Measurements from ENCODE around the gene RPL37A. TPM values are rescaled to one million over a fixed set of nuclear protein-coding genes. Genes with fewer than 3 reads are reported as not detected.

Gene RPL37A
- total RNA-seq, 1 experiment from 2014 or later = 2,133 TPM

DNA sequence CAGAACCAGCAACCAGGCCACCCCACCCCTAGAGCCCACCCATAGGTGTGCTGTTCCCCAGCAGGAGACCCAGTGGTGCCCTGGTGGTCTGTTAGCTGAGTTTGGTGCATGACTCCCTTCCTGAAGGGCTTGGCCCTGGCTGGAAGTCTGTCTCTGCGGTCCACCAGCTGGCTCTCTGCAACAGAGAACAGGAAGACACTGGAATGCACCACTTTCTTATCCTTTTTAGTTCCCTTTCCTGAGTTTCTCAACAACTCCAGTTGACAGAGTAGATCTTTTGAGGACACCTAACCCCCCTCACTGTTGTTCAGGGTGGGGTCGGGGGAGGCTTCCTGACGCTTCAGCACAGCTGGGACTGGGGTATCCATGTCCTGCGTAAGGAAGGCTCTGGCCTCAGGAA is 11.9 kb upstream of the RPL37A start:
- no peak for DNase-seq (ENCODE audit: low spot score)

DNA sequence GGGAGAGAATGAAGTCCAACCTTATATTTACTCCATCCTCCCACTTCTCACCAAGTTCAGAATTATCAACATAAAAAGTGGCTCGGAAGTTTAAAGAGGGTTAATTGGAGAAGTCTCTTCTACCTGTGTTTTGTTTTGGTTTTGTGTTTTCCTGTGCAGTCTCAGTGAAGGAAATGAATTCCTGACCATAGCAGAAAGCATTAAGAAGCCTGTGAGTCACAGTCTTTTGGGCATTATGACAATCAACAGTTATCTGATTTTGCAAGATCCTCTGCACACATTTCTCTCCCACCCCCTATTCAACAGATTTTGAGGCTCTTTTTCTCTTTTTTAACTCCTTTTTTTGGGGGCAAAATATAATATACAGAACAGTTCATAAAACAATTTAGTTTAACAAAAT is 8.6 kb upstream of the RPL37A start:
- DNase-seq (ENCODE audit: low spot score) = no peak

DNA sequence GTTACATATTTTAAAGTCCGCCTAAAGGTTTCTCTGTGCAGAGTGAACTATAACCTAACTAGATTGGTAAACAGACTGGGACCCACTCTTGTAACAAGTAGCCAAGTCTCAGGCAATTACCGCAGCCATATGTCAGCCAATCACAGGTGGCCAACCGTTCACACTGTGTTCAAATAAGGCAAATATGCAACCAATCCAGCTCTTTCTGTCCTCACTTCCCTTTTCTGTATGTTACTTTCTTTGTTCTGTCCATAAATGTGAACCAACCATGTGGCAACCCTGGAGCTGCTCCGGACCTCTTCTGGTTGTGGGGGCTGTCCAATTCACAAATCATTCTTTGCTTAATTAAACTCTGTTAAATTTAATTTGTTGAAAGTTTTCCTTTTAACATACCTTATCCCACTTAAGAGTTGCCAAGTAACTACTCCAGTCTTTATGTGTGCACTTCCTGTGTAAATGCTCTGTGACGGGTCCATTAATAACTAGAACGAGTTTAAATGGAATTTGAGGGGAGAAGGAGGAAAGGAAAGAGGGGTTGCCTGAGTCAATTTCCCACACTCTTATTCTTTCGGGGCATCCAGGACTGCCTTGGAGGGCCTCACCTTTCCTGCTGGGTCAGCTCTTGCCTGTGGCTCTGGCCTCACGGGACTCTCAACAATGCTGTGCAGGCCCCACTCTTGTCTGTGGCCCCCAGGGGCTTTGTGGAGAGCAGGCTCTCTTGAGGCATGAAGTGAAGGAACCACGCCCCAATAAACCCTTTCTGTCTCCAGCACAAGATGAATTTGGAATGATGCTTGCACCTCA is 6.6 kb upstream of the RPL37A start:
- DNase-seq (ENCODE audit: low spot score) = no peak

- no peak for DNase-seq (ENCODE audit: low spot score)
Measured at GRCh38 chr2:216492597-216493333, 5.9 kb upstream of the RPL37A start.

GRCh38 chr2:216493334-216493685 is 5.3 kb upstream of the RPL37A start:
- no peak for DNase-seq (ENCODE audit: low spot score)

DNA sequence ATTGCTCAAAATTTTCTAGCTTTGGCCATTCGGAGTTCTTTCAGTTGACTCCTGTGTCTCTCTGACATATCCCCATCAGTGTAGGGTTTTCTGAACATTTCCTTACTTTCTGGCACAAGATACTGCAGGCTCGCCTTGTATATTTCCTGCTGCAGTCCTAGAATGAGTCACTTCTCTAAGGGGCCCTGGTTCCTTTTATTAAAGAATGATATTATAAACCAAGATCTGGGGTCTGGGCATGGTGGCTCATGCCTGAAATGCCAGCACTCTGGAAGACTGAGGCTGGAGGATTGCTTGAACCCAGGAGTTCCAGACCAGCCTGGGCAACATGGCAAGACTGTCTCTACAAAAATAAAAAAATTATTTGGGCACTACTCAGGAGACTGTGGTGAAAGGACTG is 3.0 kb upstream of the RPL37A start:
- DNase-seq (ENCODE audit: low spot score) = no peak

GRCh38 chr2:216497382-216498069 is 1.1 kb upstream of the RPL37A start:
- DNase-seq (ENCODE audit: low spot score) = no peak

GRCh38 chr2:216498070-216498378 is 620 bp upstream of the RPL37A start:
- no peak for DNase-seq (ENCODE audit: low spot score)

DNA sequence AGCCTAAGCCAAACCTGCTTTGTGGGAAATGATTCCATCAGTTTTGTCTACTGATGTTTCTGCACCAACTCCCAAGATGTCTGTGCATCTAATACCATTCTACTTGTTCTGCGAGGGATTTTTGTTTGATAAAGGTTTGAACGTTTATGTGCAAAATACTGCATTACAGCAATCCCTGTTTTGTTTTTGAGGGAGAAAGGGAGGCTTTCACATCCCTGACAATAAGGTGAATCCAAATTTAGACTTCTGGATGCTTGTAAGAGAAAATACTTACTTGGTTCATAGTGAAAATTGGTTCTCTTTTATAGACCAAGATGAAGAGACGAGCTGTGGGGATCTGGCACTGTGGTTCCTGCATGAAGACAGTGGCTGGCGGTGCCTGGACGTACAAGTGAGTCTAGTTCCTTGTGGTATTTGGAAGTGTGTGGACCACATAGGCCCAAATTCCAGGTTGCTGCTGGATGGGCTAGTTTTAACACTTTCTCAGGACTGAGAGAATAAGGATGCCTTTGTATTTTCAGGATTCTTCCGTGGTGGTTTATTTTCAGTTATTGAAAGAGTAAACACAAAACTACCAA is 1.1 kb downstream of the RPL37A start:
- DNase-seq (ENCODE audit: low spot score) = no peak

DNA sequence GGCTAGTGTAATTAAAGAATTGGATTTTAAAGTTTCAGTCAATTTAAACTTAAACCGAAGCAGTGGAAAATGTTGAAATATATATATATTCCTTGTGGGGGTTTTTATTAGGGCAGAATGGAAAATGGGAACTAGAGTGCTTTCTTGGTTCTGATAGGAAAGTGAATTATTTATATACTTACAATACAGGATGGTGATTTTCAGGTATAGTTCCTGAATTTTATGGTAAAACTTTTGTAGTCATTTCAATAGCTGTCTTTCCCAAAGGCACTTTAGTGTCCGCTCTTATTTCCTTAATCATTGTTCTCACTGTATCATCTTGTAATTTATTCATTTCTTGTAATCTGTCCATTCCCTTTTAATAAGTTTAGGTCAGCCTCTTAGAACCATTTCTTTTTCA is 1.9 kb downstream of the RPL37A start:
- DNase-seq (ENCODE audit: low spot score) = no peak

- no peak for DNase-seq (ENCODE audit: low spot score)
Measured at GRCh38 chr2:216501854-216502253, 3.2 kb downstream of the RPL37A start.

DNA sequence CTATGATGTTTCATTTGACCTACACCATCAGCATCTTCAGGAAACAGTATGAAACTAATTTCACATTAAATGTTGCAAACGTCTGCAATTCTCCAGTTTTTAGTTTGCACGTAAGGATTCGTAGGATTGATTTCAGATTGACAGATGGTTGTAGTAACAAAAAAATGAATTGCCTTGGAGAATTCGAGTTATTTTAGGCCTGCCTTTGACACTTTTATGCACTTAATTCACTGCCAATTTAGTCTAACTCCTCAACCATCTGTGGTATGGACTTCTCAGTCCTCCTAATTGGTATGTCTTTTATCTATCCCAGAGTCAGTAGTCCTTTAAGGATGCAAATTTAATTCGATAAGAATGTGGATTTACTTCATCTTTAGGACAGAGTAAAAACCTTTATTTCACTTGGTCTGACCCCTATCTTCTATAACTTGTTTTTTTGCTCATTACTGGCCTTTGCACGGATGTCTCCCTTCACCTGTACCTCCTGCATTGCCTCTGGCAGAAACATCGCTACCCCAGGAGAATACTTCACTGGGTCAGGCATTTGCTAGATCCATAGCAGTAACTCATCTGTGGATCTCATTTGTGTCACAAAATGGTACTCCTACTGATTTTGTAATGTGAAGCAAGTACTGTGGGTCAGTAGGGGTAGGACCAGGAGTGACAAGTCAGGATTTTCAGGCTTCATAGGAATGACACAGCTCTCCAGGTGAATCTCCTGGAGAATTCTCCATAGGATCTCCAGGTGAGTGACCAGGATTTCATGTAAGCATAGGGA is 3.9 kb downstream of the RPL37A start:
- DNase-seq (ENCODE audit: low spot score) = no peak

DNA sequence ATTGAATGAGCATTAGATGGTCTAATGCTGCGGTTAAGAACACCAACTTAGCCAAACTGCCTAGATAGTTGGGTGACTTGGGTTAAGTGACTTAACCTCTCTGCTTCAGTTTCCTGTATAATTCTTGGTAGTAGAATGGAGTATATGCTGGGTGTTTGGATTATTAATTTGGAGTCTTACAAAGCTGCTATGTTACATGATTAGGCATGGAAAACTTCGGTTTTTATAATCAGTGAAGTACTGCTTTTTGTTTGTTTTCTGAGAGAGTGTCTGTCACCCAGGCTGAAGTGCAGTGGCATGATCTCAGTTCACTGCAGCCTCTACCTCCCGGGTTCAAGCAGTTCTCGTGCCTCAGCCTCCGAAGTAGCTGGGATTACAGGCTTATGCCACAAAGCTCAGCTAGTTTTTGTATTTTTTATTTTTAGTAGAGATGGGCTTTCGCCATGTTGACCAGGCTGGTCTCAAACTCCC is 4.5 kb downstream of the RPL37A start:
- no peak for DNase-seq (ENCODE audit: low spot score)

GRCh38 chr2:216503697-216504375 is 5.2 kb downstream of the RPL37A start:
- DNase-seq (ENCODE audit: low spot score) = no peak

DNA sequence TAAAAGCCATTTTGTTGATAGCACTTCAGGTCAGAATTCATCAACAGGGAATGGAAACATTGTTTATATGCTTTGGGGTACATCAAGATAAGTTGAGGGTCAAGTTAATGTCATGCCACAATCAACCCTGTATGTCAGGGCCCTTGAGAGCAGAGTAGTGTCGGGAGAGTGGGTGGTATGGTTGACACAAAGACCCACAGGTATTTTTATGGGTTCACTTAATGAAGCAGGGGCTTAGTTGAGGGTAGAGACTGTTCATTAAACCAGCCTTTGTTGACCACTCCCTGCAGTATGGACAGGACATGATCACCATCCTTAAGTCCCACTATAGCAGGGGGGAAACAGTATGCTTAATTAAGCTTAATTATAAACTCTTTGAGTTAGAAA is 5.7 kb downstream of the RPL37A start:
- DNase-seq (ENCODE audit: low spot score) = no peak

GRCh38 chr2:216505133-216506106 is 6.8 kb downstream of the RPL37A start:
- DNase-seq (ENCODE audit: low spot score) = no peak

DNA sequence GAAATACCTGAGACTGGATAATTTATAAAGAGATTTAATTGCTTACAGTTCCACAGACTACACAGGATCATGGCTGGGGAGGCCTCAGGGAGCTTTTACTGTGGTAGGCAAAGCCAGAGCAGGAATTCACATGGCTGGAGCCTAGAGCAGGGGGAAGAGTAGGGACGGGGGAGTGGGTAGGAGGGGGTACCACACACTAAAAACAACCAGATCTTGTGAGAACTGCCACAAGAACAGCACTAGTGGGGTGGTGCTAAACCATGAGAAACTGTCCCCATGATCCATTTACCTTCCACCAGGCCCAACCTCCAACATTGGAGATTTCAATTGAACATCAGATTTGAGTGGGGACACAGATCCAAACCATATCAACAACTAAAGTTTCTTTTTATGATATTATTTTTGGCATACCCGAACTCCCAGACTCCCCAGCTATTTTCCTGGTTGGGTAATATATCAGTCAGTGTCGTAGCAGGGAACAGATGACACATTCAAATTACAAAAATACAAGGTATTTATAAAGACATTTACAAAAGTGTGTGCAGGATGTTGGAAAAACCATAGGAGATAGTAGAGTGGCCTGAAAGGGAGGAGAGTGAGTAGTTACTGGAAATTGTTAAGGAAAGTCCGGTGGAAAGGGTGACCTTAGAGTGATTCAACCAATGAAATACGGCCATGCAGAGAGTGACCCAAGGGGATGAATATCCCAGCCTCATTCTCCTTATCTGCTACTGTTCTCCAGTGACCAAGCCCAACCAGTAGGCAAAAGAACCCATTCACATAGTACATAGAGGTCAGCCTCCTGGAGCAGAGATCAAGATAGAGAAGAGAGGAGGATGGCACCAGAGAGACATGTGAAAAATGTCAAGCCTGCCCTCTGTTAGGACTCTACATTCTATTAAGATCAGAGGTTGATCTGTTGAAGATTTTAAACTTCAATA is 8.8 kb downstream of the RPL37A start:
- DNase-seq (ENCODE audit: low spot score) = no peak

GRCh38 chr2:216508229-216508628 is 9.6 kb downstream of the RPL37A start:
- DNase-seq (ENCODE audit: low spot score) = no peak

Data from HT-29 (cell line).